T-helper 1 cell treated with Interleukin-12 subunit alpha and Interleukin-12 subunit beta and Interleukin-4 antibody, amounts not matched to agents 30 ng/mL and 1 ng/mL, for 36 hours (primary cell): ENCODE results near the gene TANC2. TPM values are rescaled to one million over a fixed set of nuclear protein-coding genes. Genes with fewer than 3 reads are reported as not detected.

Source experiments
- intact Hi-C: fragments of 100-400 bp; cut with micrococcal nuclease; formaldehyde crosslinking; loops from one replicate; pipeline ENCODE4 v1.15.1; 2024
- total RNA-seq: library from RNA; stranded (reverse); gene quantifications from 2 replicates; pipeline ENCODE4 v1.2.3, GENCODE V29; 2022

TANC2 gene
- total RNA-seq = 3.4 and 4.6 TPM in 2 replicates

GRCh38 chr17:62965686-62966425 lies at the start of gene TANC2:
Gene TANC2 (plus strand): TSS chr17:62966235. CDS start chr17:63009560, 43,325 bp downstream.
- intact Hi-C loops = loop anchor here (1.0 to 10.0 kb wide), 3 partner anchors 242 to 1101 kb away; partner anchors contain the start of genes BRIP1 and MAP3K3

DNA sequence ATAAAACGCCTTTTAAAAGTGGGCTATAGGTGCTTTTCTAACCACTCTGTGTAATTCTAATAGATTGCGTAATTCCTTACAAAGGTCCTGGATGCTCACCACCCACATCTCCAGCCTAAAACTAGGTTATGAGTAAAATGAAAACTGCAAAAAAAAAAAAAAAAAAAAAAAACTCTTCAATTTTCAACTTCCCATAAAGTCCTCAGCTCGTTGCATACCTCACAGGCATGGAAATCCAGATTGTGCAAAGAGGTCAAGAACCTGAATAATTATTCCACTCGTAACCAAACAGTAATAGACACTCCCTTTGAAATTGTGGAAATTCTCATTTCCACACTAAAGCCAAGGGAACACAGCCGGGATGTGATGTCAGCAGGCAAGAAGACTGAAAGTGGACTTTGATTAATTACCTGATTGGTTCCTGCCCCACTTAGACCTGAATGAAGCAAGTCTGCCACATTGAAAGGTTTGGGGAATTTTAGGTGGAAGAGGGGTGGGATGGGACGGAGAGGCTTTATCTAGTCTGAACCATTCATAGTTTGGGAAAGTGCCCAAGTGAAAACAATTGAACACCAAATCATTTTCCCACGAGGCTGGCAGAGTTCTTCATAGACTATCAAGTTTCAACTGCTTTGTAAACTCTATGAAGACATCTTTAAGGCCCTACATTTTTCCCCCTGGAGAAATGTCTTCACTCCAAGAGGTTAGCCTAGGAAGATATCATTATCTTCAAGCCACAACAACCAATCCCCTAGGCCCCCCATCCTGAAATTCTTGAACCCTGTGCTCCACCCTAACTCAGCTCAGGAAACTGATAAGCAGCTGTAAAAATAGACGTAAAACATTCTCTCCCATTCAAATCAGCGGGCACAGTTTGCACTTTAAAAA lies 49.1 kb upstream of the TANC2 start:
- intact Hi-C loops = no loop called here

DNA sequence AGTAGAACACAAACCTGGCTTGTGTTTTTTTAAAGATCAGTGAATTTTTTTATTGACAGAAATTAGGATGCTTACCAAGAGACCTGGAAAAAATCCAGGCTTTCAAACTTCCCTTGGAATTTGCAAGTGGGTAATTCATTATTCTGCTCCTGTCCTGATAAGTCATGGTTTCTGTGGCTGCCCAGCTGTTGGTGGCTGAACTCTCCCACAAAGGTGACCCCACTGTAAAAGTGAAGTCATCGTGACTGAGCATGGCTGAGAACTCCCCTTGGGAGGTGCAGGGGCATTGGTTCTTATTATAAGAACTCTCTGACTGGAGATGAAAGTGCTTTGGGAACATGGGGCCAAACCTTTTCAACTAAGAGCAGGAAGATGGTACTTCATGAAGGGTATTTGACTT lies 46.6 kb upstream of the TANC2 start:
- intact Hi-C loops = no loop called here

DNA sequence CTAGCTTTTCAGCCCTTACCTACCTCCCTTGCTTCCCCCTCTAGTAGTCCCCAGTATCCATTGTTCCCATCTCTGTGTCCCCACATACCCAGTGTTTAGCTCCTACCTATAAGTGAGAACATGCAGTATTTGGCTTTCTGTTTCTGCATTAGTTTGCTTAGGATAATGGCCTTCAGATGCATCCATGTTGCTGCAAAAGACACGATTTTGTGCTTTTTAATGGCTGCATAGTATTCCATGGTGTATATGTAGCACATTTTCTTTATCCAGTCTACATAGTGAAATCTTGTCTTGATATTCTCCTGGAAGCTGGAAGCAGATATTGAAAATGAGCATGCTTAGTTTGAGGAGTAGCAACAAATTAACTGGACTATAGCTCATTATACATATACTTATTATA lies 45.7 kb upstream of the TANC2 start:
- intact Hi-C loops = no loop called here

- intact Hi-C loops = no loop called here
Observed at GRCh38 chr17:62921817-62922216, 44.2 kb upstream of the TANC2 start.

DNA sequence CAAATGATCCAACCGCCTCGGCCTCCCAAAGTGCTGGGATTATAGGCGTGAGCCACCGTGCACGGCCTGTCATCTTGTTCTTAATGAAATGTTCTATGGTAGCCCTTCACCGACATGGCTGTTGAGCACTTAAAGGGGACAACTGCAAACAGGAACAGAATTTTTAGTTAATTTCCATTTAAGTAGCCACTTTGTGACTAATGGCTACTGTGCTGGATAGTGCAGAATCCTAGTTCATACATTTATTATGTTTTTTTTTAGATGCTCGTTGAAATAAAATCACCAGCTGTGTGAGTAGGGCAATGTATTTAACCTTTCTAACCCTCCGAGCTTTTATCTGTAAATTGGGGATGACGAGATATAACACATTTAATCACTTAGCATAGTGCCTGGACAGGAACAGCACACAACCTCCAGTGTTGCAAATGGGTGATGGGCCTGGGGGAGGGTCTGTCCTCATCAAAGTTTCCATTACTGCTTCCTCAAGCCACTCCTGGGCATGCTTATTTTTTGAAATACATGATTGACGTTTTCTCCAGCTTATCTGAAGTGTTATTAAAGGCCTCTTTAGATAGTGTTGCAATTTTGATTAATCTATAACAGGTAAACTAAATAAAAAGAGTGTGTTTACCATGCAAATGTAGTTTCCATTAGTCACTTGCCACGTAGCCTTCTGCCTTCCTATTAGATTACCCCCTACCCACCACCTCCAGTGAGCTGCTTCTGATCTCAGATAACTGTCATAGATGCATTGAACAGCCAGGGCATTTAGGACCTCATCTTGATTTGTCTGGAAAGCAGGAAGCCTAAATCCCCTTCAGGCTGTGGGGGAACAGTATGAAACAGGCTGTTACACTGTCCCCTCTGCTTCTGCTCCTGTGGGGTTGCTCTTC lies 42.5 kb upstream of the TANC2 start:
- intact Hi-C loops = no loop called here

DNA sequence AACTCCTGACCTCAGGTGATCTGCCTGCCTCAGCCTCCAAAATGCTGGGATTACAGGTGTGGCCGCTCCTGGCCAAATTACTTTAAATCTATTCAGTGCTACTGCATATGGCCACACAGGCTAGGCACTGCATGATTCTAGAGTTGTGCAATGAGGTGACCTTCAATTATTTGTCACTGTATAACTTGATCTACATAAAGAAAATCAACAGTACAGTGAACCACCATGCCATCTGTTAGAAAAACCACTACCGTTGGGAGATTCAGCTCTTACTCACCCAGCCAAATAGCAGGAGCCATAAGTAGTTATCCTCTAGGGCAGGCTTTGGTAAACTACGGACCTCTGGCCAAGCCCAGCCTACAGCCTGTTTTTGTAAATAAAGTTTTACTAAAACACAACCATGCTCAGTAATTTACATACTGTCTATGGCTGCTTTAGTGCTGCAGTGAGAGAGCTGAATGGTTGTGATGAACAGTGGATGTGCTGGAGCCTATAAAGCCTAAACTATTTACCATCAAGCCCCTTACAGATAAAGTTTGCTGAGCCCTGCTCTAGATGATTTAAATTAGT lies 40.7 kb upstream of the TANC2 start:
- intact Hi-C loops = no loop called here

- intact Hi-C loops = no loop called here
Observed at GRCh38 chr17:62927083-62927482, 39.0 kb upstream of the TANC2 start.

- intact Hi-C loops = no loop called here
Observed at GRCh38 chr17:62929320-62929719, 36.7 kb upstream of the TANC2 start.

GRCh38 chr17:62931101-62931500 lies 34.9 kb upstream of the TANC2 start:
- intact Hi-C loops = no loop called here

DNA sequence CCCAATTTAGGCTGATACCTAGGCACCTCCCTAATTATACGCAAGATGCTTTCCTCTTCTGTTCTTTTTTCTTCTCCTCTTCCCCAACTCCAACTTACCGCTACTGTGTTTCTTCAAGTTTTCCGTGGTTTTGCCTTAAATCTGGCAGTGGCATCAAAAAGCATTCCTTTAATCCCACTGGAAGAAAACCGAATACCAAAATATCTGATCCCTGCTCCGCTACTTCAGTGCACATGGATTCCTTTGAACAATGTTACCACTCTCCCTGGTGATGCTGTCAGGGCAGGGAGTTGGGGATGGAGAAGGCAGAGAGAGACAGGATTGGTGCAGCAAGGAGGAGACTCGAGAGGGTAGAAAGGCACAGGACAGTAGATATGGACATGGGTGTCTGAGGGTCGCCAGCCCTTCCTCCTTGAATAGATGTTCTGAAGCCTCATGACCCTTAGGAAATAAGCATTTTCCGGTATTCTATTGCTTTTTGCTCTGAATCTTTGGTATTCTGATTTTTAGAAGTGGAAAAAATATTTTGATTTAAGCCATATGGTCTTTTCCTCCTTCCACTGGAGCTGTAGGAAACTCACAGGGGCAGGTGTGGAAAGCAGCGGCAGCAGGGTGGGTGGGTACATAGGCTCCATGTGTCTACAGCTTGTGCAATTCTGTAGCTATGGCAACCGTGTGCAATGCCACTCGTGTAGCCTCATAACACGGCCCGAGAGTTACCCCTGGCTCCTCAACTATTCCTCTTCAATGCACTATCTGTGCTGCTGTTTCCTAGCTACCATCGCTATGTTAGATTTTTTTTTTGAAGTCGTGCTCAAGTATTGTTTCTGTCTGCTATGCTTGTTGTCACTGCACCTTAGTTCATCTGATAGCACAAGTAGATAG lies 32.3 kb upstream of the TANC2 start:
- intact Hi-C loops = no loop called here

- intact Hi-C loops = no loop called here
Observed at GRCh38 chr17:62935098-62935497, 30.9 kb upstream of the TANC2 start.

DNA sequence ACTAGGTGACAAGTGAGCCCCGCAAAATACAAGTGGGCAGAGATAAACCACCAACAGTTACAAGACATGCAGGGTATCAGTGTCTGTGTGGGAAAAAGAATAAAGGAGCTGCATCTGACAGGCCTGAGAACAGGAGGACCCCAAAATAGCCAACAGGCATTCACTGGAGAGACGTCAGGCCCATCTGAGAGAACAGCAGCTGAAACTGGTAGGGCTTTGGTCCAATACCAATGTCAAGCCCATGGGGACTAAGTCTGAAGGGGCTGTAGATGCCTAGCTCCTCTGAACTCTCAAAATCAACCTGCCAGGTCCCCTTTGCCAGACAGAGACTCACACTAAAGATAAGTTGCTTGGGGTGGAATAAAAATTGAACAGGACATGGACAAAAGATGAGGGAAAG lies 30.5 kb upstream of the TANC2 start:
- intact Hi-C loops = no loop called here

GRCh38 chr17:62937606-62938005 lies 28.4 kb upstream of the TANC2 start:
- intact Hi-C loops = no loop called here

DNA sequence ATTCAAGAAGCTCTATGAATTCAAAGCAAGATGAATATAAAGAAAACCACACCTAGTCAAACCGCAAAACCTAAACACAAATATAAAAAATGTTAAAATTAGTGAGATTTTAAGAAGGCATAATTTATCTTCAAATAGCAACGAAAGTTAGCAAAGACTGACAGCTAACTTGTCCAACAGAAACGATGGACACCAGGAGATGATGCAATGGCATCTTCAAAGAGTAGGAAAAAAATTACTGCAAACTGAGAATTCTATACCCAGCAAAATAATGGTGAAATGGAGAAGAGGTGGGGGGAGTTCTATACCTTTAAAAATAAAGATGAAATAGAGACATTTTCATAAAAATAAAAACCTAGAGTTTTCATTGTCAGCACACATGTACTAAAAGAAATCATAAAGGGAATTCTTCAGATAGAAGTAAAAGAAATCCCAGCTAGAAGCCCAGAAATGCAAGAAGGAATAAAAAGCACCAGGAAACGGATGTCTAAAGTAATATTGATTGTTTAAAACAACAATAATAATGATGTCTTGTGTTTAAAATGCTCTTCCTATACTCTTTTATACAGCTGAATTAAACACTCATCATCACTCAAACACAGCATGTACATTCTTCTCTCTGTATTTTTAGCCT lies 24.6 kb upstream of the TANC2 start:
- intact Hi-C loops = no loop called here

DNA sequence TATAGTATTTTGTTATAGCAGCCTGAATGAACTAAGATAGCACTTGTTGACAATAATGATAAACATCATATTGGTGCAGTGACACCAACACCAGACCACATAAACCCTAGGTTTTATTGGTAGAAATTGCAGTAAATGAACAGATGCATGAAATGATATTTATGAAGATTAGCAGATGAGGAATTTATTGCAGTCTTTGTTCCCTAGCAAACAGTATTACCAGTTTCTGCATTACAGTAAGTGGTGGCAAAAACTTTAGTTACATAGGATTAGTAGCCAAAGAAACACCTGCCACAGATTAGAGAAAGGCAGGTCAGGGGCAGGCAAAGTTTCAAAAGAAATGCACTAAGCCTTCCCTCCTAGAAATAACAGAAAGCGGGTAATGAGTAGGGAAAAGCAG lies 17.7 kb upstream of the TANC2 start:
- intact Hi-C loops = no loop called here

DNA sequence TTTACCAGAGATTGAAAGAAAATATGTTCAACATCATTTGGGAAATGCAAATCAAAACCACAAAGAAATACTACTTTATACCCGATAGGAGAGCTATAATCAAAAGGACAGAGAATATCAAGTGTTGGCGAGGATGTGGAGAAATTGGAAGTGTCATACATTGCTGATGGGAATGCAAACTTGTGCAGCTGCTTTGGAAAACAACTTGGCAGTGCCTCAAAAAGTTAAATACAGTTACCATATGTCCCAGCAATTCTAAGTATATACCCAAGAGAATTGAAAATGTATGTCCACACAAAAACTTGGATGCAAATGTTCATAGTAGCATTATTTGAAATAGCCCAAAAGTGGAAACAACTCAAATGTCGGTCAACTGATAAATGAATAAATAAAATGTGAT lies 17.0 kb upstream of the TANC2 start:
- intact Hi-C loops = no loop called here

DNA sequence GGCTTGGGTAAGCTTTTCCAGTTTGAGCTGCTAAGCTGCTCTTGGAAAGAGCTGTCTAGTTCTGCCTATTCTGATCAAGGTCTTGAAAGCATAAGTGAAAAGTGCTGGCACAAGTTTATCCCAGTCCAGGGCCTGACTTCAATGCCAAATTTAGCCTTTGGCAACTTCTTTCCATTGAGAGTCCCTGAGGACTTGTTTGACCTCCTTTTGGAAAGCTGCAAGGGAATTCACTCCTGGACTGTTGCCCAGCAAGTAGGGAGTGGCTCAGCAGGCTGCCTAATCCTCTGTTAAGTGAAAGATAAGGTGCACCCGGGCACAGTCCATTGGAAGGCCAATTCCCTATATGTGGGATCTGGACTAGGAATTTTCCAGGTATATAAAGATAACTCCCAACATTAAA lies 16.0 kb upstream of the TANC2 start:
- intact Hi-C loops = no loop called here

DNA sequence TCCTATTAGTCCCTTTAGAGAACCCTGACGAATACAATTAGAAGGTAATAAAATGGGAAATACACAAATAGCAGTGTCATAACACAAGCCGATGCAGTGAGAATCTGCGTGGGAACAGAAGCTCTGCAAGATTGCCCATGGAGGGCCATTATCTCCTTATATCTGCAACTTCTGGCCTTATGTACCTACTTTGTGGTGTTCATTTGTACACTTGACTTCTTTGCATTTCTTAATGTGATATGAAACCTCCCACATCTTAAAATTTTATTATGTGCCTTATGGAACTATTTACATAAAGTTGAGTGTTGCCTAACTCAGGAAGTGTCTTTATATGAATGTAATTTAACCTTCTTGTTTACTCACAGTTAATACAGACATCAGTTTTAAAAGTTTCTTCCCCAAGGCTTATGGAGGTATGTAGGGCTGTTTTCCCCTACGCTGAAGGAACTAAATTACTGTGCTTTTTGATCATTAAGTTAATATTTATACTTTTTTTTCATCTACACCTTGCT lies 10.1 kb upstream of the TANC2 start:
- intact Hi-C loops = no loop called here
